ENCODE measurements around the gene PTPRK. TPM values are rescaled to one million over a fixed set of nuclear protein-coding genes. Genes with fewer than 3 reads are reported as not detected.

Gene PTPRK
- total RNA-seq, 1 experiment from 2014 or later, result 89.3 TPM

DNA sequence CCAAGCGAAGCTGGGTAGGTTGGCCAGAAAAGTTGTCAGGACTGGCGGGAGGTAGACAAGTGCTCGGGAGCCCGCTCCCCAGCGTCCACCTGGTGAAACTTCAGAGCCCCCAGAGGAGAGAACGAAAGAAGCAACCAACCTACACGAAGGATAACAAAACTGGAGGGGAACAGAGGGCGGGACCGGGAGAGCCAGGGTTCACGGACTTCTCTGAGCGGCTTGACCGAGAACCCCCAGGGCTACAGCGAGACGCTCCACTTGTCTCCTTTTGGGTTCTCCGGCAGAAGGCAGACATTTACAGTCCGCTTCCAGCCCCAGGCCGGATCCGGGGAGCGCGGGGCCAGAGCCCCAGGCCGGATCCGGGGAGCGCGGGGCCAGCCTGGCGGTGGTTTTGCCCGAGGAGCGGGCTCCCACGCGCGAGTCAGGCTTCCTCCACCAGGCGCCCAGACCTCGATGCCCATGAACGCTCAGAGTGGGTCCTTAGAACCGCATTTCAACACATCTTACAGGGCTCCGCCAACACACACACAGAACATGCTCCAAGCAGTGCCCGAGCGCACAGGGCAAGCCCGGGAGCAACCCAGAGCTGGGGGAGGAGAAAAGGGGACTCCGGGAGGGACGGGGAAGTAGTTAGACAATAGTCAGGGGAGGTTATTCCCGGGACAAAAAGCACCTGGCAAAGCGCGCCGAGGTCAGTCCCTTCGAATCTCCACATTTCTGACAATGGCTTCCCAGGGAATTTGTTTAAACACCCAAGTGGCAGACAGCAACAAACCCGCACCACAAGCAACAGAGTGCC lies 1.1 kb downstream of the PTPRK start:
- H4K20me1 ChIP-seq (ENCODE audit: insufficient read depth), result peaks cover 16% of the 10 kb centered on the region; the same call in 1 of the 2 replicates
- H3K79me2 ChIP-seq (ENCODE audit: low read depth), result peaks cover 58% of the 10 kb centered on the region
- peak overlapping the region; percentile 81 for H3K4me3 ChIP-seq
- DNase-seq, result peak; percentile 53 to 63
- peaks cover 57% of the 10 kb centered on the region for H3K4me1 ChIP-seq (replicated peaks; ENCODE audit: insufficient read depth)
- TF ChIP-seq EZH2 (IDR thresholded peaks at IDR 0.05; ENCODE audit: low read depth) (no peak), CTCF (conservative IDR thresholded peaks at IDR 0.05) (no peak)
- peak overlapping the region; percentile 91 for H3K27ac ChIP-seq
- peak overlapping the region; percentile 95 for H2AFZ ChIP-seq
- H3K9me2 ChIP-seq (ENCODE audit: insufficient read depth), result no peaks in the 10 kb centered on the region
- CTCF ChIA-PET, result interaction anchor here (1.0 kb wide), 1 partner anchor 139 kb away, joined by 5 read pairs; no protein-coding TSS in a partner anchor
- intact Hi-C loops (cut with micrococcal nuclease; ENCODE audit: unreplicated experiment), result loop anchor here (5.0 kb wide), 2 partner anchors 547 to 1058 kb away; no protein-coding TSS in a partner anchor
- no peaks in the 10 kb centered on the region for H3K27me3 ChIP-seq (ENCODE audit: insufficient read depth, low read depth)
- no peaks in the 10 kb centered on the region; the same call in 1 of the 2 replicates for H3K36me3 ChIP-seq (ENCODE audit: low read depth)
- H3K4me2 ChIP-seq, result peak overlapping the region; percentile 92
- no TSS peak for BruUV-seq (replicated peaks)
- POLR2A ChIA-PET (ENCODE audit: unreplicated experiment), result interaction anchor here (0.5 to 1.0 kb wide), 3 partner anchors 45 to 179 kb away, joined by 3 to 14 read pairs (median 4); no protein-coding TSS in a partner anchor
- H3F3A ChIP-seq (ENCODE audit: insufficient read depth, low read depth), result peaks cover 25% of the 10 kb centered on the region
- no peaks in the 10 kb centered on the region for H3K9me3 ChIP-seq (ENCODE audit: insufficient read depth, low read depth)

DNA sequence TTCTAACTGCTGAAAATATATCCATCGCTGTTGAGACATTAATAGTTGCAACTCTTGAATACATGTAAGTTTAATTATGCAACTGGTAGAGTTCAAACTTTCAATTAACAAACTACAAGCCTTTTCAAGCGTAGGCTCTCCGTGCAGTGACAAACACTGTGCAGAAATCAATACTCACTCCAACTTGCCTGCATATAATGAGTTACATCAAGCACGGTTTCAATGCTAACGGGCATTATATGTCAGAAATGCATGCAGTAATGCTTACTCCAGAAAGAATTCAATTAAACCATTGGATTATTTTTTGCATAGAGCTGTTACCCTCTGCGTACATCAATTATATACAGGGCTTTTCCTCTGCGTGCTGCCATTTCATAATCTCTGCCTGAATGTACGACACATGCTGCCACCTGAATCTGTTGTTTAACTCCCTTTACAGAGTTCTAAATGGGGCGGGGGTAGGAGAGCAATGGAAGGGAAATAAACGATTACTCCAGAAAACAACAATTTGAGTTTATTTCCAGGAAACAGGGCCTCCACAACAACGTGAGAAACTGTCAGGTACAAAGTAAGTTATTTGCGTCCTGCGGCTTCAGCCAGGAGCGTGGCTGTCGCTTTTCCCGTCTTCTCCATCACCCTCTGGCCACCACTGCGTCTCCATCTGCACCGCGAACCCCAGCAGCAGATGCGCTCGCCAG lies 1.8 kb downstream of the PTPRK start:
- Histone ChIP-seq H3K27ac (peak overlapping the region; percentile 91), H3K79me2 (ENCODE audit: low read depth) (peaks cover 65% of the 10 kb centered on the region), H3K27me3 (ENCODE audit: insufficient read depth, low read depth) (no peaks in the 10 kb centered on the region), H3K4me2 (peak overlapping the region; percentile 92), H3K4me3 (peak overlapping the region; percentile 81), H3F3A (ENCODE audit: insufficient read depth, low read depth) (peaks cover 25% of the 10 kb centered on the region), H4K20me1 (ENCODE audit: insufficient read depth) (peaks cover 16% of the 10 kb centered on the region; the same call in 1 of the 2 replicates), H3K36me3 (ENCODE audit: low read depth) (no peaks in the 10 kb centered on the region; the same call in 1 of the 2 replicates), H3K4me1 (replicated peaks; ENCODE audit: insufficient read depth) (peaks cover 57% of the 10 kb centered on the region), H3K9me2 (ENCODE audit: insufficient read depth) (no peaks in the 10 kb centered on the region), H2AFZ (peak overlapping the region; percentile 95), H3K9me3 (ENCODE audit: insufficient read depth, low read depth) (peaks cover 2% of the 10 kb centered on the region; the same call in 1 of the 2 replicates)
- intact Hi-C loops (cut with micrococcal nuclease; ENCODE audit: unreplicated experiment), result loop anchor here (5.0 kb wide), 2 partner anchors 546 to 1059 kb away; no protein-coding TSS in a partner anchor
- BruUV-seq (replicated peaks), result TSS peak; percentile 30
- POLR2A ChIA-PET (ENCODE audit: unreplicated experiment), result interaction anchor here (0.6 kb wide), 1 partner anchor 53 kb away, joined by 8 read pairs; no protein-coding TSS in a partner anchor
- no peak for DNase-seq
- CTCF ChIA-PET, result no interaction called here
- TF ChIP-seq CTCF (conservative IDR thresholded peaks at IDR 0.05) (peak; percentile 15; the same call in 1 of the 2 replicates), EZH2 (IDR thresholded peaks at IDR 0.05; ENCODE audit: low read depth) (no peak)

GRCh38 chr6:128517124-128517523 lies 3.3 kb downstream of the PTPRK start:
- POLR2A ChIA-PET (ENCODE audit: unreplicated experiment), result interaction anchor here (0.6 kb wide), 1 partner anchor 780 kb away, joined by 5 read pairs; no protein-coding TSS in a partner anchor
- Histone ChIP-seq H3K27me3 (ENCODE audit: insufficient read depth, low read depth) (no peaks in the 10 kb centered on the region), H3K4me2 (peak overlapping the region; percentile 92), H3K27ac (no peak overlapping the region), H4K20me1 (ENCODE audit: insufficient read depth) (peaks cover 16% of the 10 kb centered on the region; the same call in 1 of the 2 replicates), H3K9me2 (ENCODE audit: insufficient read depth) (no peaks in the 10 kb centered on the region), H3F3A (ENCODE audit: insufficient read depth, low read depth) (peaks cover 22% of the 10 kb centered on the region), H2AFZ (no peak overlapping the region), H3K4me3 (peak overlapping the region; percentile 81; the same call in 1 of the 2 replicates), H3K4me1 (replicated peaks; ENCODE audit: insufficient read depth) (peaks cover 54% of the 10 kb centered on the region), H3K9me3 (ENCODE audit: insufficient read depth, low read depth) (peaks cover 9% of the 10 kb centered on the region; the same call in 1 of the 2 replicates), H3K36me3 (ENCODE audit: low read depth) (no peaks in the 10 kb centered on the region; the same call in 1 of the 2 replicates), H3K79me2 (ENCODE audit: low read depth) (peaks cover 80% of the 10 kb centered on the region)
- TF ChIP-seq CTCF (conservative IDR thresholded peaks at IDR 0.05) (no peak), EZH2 (IDR thresholded peaks at IDR 0.05; ENCODE audit: low read depth) (no peak)
- DNase-seq, result no peak
- intact Hi-C loops (cut with micrococcal nuclease; ENCODE audit: unreplicated experiment), result loop anchor here (5.0 kb wide), 2 partner anchors 545 to 1060 kb away; no protein-coding TSS in a partner anchor
- CTCF ChIA-PET, result interaction anchor here (1.1 to 1.3 kb wide), 2 partner anchors 214 to 661 kb away, joined by 3 read pairs; no protein-coding TSS in a partner anchor
- BruUV-seq (replicated peaks), result no TSS peak
